MV-4-11 (cell line): ENCODE results near the gene PCDHA1.
"Not testable (repeated sequence)": the region's sequence is repeated elsewhere in the genome, so short reads cannot be mapped to it uniquely, and the experiment has no call there.

ENCODE experiments used
- DNase-seq: peaks from one replicate; lab custom pipeline; 2025; lab: John Stamatoyannopoulos, UW

PCDHA1 gene

GRCh38 chr5:140785905-140786686, at the start of gene PCDHA1:
TSS of gene PCDHA1 (plus strand) at chr5:140786140.
- DNase-seq, result peak; percentile 54

- DNase-seq, result no peak
These were observed 48.5 kb upstream of the PCDHA1 start for GRCh38 chr5:140737486-140737885.

DNA sequence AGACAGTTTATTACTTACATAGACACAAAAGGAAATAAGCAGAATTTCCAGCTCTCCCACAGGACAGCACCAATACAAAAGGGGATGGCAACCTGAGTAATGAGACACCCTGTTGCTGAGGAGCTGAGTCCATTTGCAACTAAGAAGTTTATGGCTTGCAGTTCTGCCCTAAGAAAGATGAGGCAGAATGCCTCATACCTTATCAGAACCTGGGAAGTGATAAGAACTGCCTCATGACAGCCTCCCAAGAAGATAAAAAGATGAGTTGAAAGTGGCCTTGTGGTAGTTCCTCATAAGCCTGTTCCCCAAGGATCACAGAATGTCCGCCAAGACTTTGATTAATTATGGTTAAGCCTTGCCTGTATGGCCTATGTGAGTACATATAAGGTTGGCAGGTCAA, 44.0 kb upstream of the PCDHA1 start:
- no peak for DNase-seq

GRCh38 chr5:140753561-140753960, 32.4 kb upstream of the PCDHA1 start:
- no peak for DNase-seq

DNA sequence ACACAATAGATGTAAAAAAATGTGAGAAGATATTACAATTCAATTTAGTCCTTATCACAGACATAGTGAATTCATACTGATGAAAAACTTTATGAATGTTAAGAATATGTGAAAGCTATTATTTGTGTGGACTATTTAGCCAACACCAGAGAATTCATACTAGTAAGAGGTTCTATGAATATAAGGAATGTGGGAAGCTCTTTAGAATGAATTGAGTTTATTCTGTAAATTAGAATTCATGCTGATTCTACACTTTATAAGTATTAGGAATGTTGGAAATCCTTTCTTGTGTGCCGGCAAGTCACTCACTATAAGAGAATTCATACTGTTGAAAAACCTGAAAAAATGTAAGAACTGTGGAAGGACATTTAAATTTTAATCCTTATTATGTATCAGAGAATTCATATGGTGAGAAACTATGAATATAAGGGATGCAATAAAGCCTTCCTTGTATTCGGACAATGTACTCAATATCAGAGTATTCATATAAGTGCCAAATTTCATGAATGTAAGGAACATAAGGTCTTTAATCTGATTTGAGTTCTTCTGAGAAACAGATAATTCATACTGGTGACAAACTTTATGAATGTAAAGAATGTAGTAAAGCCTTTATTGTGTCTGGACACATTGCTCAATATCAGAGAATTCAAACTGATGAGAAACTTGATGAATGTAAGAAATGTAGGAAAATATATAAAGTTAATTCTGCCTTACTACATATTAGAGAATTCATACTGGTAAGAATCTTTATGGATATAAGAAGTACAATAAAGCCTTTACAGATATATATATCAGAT, 21.6 kb upstream of the PCDHA1 start:
- no peak for DNase-seq

- no peak for DNase-seq
These were observed 18.5 kb upstream of the PCDHA1 start for GRCh38 chr5:140767444-140767843.

GRCh38 chr5:140780512-140780911, 5.4 kb upstream of the PCDHA1 start:
- DNase-seq, result no peak

- DNase-seq, result not testable (repeated sequence)
These were observed 1.5 kb downstream of the PCDHA1 start for GRCh38 chr5:140787422-140787821.

GRCh38 chr5:140787849-140788504, 2.0 kb downstream of the PCDHA1 start:
- DNase-seq, result not testable (repeated sequence)

- peak; percentile 93 for DNase-seq
These were observed 5.1 kb downstream of the PCDHA1 start for GRCh38 chr5:140791089-140791488.

- DNase-seq, result no peak
These were observed 8.8 kb downstream of the PCDHA1 start, which contains the start of gene PCDHA2 for GRCh38 chr5:140794595-140795258. TSS of gene PCDHA2 (plus strand) at chr5:140794852.

GRCh38 chr5:140795259-140795641, 9.3 kb downstream of the PCDHA1 start:
- no peak for DNase-seq

DNA sequence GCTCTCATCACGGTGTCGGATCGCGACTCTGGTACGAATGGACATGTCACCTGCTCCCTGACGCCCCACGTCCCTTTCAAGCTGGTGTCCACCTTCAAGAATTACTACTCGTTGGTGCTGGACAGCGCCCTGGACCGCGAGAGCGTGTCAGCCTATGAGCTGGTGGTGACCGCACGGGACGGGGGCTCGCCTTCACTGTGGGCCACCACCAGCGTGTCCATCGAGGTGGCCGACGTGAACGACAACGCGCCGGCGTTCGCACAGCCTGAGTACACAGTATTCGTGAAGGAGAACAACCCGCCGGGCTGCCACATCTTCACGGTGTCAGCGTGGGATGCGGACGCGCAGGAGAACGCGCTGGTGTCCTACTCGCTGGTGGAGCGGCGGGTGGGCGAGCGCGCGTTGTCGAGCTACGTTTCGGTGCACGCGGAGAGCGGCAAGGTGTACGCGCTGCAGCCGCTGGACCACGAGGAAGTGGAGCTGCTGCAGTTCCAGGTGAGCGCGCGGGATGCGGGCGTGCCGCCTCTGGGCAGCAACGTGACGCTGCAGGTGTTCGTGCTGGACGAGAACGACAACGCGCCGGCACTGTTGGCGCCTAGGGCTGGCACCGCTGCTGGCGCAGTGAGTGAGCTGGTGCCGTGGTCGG, 10.3 kb downstream of the PCDHA1 start:
- not testable (repeated sequence) for DNase-seq

- no peak for DNase-seq
These were observed 10.8 kb downstream of the PCDHA1 start for GRCh38 chr5:140796718-140797095.

- no peak for DNase-seq
These were observed 15.0 kb downstream of the PCDHA1 start, which contains the start of gene PCDHA3 for GRCh38 chr5:140800816-140801493. TSS of gene PCDHA3 (plus strand) at chr5:140801057.

DNA sequence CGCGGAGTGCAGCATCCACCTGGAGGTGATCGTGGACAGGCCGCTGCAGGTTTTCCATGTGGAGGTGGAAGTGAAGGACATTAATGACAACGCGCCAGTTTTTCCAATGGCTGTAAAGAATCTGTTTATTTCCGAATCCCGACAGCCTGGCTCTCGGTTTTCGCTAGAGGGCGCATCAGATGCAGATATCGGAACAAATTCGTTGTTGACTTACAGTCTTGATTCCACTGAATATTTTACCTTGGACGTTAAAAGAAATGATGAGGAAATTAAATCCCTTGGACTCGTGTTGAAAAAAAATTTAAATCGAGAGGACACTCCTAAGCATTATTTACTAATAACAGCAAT, 15.5 kb downstream of the PCDHA1 start:
- no peak for DNase-seq

GRCh38 chr5:140802381-140802780, 16.4 kb downstream of the PCDHA1 start:
- DNase-seq, result not testable (repeated sequence)

DNA sequence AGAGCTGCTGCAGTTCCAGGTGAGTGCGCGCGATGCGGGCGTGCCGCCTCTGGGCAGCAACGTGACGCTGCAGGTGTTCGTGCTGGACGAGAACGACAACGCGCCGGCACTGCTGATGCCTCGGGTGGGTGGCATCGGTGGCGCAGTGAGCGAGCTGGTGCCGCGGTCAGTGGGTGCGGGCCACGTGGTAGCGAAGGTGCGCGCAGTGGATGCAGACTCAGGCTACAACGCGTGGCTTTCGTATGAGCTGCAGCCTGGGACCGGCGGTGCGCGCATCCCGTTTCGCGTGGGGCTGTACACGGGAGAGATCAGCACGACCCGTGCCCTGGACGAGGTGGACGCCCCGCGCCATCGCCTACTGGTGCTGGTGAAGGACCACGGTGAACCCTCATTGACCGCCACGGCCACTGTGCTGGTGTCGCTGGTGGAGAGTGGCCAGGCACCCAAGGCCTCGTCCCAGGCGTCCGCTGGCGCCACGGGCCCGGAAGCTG, 16.9 kb downstream of the PCDHA1 start:
- DNase-seq, result no peak

- no peak for DNase-seq
These were observed 21.2 kb downstream of the PCDHA1 start, which contains the start of gene PCDHA4 for GRCh38 chr5:140806834-140807775. TSS of gene PCDHA4 (plus strand) at chr5:140807068.
